ENCODE measurements around the gene MTF2.

MTF2 gene

DNA sequence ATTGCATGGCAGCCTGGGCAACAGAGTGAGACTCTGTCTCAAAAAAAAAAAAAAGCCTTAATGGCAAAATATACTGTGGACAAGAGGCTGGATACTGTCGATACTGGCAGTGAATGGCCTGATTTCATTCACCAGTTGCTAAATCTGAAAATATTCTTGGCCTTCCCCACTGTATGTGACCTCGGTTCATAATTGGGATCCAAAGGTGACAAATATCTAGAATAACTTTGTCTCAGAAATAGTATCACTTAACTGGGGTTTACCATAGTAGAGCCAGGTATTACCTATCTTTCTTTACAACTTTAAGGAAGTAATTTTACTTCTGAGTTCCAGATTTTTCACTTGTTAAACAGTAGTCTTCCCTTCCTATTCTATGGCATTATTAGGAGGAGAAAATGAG, 8.4 kb downstream of the MTF2 start:
- no peak for DNase-seq

DNA sequence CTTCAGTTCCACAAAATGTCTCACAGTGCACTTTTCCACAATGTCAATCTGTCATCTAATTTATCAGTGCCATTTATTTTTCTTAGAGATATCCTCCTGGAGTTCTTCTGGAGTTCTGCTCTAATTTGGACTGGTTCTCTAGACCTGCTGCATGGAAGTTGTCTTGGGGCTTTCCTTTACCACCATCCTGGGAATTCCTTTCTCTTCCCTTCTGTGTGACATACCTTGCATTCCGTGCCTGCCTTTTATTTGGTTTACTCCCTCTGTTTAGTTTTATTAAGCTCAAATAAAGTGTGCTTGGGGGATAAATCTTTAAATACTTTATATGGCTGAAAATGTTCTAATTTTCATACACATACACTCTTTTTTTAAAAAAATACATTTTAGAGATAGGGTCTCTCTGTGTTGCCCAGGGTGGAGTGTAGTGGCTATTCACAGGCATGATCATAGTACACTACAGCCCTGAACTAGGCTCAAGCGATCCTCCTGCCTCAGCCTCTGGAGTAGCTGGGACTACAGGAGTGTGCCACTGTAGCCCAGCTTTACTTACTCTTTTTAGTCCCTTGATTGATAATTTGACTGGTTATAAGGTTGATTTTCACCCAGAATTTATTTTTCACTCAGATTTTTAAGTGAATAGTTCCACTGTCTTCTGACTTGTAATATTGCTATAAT, 14.4 kb downstream of the MTF2 start:
- no peak for DNase-seq

DNA sequence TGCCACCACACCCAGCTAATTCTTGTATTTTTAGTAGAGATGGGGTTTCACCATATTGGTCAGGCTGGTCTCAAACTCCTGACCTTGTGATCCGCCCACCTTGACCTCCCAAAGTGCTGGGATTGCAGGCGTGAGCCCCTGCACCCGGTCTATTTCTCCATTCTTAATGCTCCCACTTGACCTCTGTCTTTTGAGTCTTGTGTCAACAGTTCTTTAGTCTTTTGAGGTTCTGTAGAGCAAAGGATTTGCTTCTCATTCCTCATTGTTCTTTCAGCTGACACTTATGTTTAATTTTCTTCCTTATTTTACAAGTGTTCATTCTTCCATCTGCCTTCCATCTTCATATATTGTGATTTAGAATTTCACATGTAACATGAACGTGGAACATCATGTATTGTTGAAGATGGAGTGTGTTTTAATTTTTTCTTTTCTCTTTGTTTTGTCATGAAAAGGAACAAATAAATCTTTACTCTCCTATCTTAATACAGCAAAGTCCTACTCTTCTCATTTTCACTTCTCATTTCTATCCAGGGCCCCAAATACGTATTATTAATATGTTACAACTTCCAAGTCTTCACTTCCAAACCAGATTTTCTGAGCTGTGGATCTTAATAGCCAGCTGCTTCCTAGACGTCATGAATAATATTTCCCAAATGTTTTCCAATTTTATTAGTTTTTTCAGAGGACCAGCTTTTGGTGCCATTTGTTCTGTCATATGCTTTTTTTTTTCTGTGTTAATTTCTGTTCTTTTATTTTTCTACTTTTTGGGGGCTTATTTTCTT, 16.9 kb downstream of the MTF2 start:
- no peak for DNase-seq

- DNase-seq: no peak
Observed at GRCh38 chr1:93102142-93102541, 23.1 kb downstream of the MTF2 start.

DNA sequence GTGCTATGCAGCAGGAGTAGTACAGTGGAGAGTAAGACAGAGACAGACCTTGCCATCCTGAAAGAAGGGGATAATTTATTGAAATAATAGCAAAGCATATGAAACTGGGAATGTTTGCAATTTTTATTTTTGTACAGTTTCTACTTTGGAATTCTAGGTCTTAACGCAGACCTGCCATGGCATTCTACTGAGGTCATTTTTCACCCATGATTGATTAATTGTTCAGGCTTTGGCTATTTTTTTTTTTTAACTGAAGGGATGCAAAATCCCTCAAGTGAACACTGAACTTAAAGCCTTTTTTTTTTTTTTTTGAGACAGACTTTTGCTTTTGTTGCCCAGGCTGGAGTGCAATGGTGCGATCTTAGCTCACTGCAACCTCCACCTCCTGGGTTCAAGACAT, 27.1 kb downstream of the MTF2 start:
- DNase-seq: no peak

GRCh38 chr1:93107395-93107794, 28.3 kb downstream of the MTF2 start:
- DNase-seq: no peak

DNA sequence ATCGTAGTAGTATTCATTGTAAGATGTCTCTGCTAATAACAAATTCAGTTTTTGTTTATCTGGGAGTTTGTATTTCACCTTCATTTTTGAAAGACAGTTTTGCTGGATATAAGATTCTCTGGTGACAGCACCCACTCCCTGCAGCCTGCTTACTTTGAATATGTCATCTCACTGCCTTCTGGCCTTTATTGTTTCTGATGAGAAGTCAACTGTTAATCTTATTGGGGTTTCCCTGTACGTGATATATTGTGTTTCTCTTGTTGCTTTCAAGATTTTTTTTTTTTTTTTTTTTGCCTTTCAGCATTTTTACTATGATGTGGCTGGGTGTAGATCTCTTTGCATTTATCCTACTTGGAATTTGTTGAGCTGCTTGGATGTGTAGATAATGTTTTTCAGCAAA, 29.3 kb downstream of the MTF2 start:
- DNase-seq: no peak

DNA sequence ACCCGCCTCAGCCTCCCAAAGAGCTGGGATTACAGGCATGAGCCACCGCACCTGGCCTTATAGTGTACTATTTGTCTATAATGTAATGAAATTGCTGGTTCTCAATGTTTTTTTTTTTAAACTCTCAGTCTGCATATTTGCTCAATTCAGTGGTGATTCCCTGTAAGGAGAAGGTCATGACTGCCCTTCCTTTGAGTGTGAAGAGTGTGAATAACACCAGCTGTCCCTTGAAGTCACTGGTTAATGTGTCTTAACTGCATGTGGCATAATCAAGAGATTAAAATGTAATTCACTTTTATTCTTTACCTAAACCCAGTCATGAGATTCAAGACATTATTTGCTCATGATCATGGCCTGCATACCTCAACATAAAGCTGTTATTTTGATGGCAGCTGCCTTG, 30.5 kb downstream of the MTF2 start:
- no peak for DNase-seq

DNA sequence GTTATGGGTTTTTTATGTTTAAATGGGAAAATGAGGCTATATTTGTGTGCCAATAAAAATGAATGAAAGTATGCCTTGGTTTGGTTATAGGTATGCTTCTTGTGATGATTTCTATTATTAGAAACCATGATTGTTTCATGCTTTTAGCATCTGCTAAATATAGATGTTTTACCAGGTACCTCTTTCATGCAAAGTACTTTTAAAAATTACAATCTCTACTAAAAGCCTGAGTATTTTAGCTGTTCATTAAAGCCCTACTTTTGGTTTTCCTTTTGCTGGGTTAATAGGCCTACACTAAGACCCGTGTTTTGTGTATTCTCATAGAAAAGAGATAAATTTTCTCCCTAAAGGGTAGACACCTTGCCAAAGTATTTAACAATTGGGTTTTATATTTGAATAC, 32.0 kb downstream of the MTF2 start:
- DNase-seq: no peak

DNA sequence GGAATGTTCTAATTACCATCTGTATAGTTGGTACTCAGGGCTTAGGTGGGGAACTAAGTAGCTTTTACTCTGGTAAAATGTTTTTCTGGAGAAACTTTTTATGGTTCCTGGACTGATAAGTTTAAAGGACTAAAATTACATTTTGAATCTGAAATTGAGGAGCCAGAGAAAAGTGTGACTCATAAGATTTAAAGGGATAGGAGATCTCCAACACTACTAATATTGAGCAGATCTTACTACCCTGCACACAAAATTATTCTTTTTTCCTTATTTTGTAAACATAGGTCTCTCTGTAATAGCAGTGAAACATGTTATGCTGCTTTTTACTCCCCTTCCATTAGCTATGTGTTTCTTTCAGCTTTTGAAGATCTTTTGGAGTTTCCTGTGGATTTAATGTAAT, 32.5 kb downstream of the MTF2 start:
- DNase-seq: no peak

- no peak for DNase-seq
Observed at GRCh38 chr1:93113127-93113526, 34.0 kb downstream of the MTF2 start.

- DNase-seq: no peak
Observed at GRCh38 chr1:93114391-93114790, 35.3 kb downstream of the MTF2 start.

DNA sequence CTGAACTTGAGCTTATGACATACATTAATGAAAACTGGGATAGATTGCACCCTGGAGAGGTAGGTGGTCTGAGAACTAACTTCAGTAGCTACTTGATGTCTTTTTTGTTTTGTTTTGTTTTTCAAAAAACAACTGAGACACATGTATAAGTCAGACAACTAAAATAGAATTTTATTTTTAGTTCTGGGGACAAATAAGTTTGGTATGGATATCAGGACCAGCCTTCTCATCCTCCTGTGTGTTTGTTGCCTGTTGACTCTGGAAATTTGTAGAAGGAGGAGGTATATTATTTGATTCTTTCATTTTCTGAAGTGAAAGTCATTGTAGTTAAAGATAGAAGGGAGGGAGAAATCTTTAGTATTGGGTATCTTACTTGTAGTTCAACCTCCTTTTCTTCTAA, 41.5 kb downstream of the MTF2 start:
- no peak for DNase-seq

DNA sequence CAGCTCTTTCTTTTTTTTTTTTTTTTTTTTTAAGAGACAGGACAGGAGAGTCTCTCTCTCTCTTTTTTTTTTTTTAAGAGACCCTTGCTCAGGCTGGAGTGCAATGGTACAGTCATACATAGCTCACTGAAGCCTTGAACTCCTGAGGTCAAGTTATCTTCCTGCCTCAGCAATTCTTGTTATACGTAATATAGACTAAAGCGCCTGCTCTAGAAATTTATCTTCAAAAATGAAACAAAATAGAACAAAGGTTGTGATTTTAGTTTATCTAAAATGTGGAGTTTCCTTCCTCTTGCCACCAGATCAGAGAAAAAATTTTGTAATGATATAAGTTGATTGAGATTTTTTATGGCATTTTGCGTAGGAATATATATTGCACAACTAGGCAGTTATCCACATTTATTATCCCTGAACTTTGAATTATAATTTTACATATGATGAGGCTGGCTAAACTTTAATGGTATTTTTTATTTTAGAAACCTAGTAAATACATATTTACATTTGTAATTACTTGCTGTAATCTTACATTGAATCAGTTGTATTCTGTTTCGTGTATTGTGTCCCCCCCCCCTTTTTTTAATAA, 44.2 kb downstream of the MTF2 start:
- no peak for DNase-seq

DNA sequence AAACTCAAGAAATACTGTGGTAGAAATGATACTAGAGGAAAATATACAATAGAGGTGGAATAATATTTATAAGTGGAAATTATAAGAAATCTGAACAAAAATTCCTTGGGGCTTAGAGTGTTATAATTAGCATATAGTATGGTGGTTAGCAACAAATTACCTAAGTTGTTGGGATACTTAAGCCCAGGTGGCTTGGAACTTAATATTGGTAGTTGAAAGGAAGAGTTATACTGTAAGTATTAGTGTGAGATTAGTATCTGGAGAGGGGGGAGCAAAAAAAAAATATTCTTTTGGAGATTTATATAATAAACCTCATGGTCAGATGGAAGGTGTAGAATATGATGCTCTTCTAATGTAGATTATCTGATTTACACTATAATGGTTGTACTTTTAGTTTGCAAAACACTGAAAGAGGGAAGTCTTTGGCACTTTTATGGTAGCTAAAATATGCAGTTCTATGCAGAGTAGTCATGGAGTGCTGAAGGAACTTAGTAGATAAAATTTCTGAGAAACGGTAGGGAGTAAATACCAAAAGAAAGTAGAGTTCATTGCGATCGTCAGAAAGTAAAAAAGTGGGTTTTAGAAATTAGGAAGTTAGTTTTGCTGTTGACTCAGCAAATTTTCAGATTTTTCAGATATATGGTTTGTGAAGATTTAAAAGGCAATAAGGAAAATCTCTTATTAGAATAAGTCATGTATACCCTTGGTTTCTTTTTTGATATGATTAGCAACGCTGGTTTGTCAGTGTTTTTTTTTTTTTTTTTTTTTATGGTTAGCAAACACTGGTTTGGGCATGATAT, 45.7 kb downstream of the MTF2 start:
- no peak for DNase-seq

- no peak for DNase-seq
Observed at GRCh38 chr1:93129507-93130099, 50.5 kb downstream of the MTF2 start.

GRCh38 chr1:93132638-93133037, 53.6 kb downstream of the MTF2 start:
- DNase-seq: no peak

GRCh38 chr1:93136445-93136844, 57.4 kb downstream of the MTF2 start:
- no peak for DNase-seq

DNA sequence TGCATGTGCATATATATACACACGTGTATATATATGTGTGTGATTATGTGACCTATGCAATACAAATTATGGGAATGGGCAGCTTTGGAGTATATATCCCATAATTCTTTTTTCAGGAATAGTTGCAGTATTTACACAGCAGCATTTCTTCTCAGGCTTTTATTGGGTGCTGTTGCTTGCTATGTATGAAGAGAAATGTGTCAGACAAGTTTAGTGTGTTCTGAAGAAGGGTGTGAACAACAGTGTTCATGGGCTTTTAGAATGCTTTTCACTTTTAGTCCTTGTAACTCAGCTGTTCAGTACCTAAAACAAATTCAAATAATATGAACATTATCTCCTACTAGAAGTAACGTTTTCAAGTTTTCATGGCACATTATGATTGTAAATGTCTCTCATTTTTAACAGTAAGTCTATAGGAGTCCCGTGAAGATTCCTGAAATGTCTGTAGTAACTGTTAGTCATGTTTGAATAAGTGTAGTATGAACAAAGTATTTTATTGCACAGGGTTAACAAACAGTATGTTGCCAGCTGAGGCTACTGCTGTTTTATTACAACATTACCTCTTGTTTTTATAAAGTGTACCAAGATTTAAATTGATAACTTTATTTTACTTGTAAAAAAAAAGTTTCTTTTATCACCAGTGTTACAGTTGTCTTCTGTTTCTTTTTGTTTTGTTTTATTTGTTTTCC, 58.7 kb downstream of the MTF2 start:
- DNase-seq: no peak

GRCh38 chr1:93140106-93140505, 61.0 kb downstream of the MTF2 start:
- DNase-seq: no peak

GRCh38 chr1:93142161-93142560, 63.1 kb downstream of the MTF2 start:
- no peak for DNase-seq

- DNase-seq: no peak
Observed at GRCh38 chr1:93143136-93143535, 64.1 kb downstream of the MTF2 start.

GRCh38 chr1:93143769-93144168, 64.7 kb downstream of the MTF2 start:
- no peak for DNase-seq
